ENCODE measurements around the gene KCNIP1. TPM values are rescaled to one million over a fixed set of nuclear protein-coding genes. Genes with fewer than 3 reads are reported as not detected.

The KCNIP1 gene
- total RNA-seq, 1 experiment from 2014 or later = not detected

DNA sequence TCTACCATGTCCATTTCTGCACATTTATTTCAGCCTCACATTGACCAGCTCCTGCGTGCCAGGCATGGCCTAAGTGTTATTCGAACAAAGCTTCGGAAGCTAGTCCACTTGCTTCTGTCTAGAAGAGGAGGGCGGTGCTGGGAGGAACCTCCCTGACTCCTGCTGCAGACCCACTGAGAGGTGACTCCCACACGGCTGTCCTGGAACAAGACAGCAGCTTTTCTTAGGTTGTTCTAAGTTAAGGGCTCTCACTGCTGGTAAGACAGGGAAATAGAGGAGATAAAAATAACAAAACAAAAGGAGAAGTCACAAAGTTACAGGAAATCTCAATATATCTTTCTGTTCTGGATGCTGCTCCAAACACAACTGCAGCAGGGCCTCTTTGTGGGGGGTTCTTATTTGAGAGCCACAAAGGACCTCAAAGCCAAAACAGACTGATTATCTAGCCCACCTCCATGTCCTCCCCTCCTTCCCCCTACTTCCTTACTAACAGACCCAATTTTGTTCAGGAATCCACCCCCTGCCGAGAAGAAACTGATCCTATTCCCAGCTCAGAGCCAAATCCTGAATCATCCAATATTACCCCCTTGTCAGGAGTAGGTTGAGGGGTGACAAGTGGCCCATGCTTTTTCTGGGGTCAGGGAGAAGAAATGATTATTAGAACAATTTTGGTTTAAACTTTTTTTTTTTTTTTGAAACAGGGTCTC lies 28.4 kb upstream of the KCNIP1 start:
- CTCF ChIA-PET = no interaction called here
- no peaks in the 10 kb centered on the region for H3K79me2 ChIP-seq (ENCODE audit: insufficient read depth, low read length)
- RAD21 ChIA-PET (ENCODE audit: low non-redundant PET in 1 of 2, low total read pairs in 2 of 2, uncharacterized antibody in 2 of 2, unreplicated experiment in 2 of 2) = no interaction called here

DNA sequence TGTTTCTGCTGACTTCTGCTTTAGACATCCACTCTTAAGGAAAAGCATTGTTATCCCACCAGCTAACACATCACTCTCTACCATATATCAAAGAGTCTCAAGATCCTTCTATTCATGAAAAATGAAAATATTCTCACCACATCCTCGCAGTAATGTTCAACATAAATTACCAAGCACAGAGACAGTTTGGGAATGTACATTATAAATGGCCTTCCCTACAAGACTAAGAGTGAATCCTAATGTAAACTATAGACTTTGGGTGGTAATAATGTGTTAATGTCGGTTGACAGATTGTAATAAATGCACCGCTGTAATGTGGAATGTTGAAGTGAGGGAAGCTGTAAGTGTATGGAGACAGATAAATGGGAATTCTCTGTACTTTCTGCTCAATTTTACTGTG lies 27.1 kb upstream of the KCNIP1 start:
- POLR2A ChIA-PET = no interaction called here
- DNase-seq (ENCODE audit: low read depth, low spot score) (no peak), ATAC-seq (no peak)
- H3K27me3 ChIP-seq (ENCODE audit: insufficient read depth, low read length) = 0 out of 2 replicates have a peak, but pooled peaks cover 5% of the 10 kb centered on the region
- H4K20me1 ChIP-seq (ENCODE audit: insufficient read depth) = no peaks in the 10 kb centered on the region
- TF ChIP-seq POLR2AphosphoS5 (IDR thresholded peaks at IDR 0.05; ENCODE audit: low read depth, low read length) = no peak
- TF ChIP-seq ZNF274 (IDR thresholded peaks at IDR 0.05; ENCODE audit: low read depth, low read length) = no peak
- TF ChIP-seq RAD21 (IDR thresholded peaks at IDR 0.05; ENCODE audit: low read depth) = no peak
- TF ChIP-seq SP1 (IDR thresholded peaks at IDR 0.05; ENCODE audit: low read depth) = no peak
- TF ChIP-seq YY1 (IDR thresholded peaks at IDR 0.05; ENCODE audit: extremely low read depth, insufficient replicate concordance, low read depth, low read length) = no peak
- no peak for TF ChIP-seq EGR1 (IDR thresholded peaks at IDR 0.05; ENCODE audit: low read depth)
- TF ChIP-seq ELF1 (IDR thresholded peaks at IDR 0.05; ENCODE audit: borderline replicate concordance, low read depth) = no peak
- TF ChIP-seq EZH2phosphoT487 (IDR thresholded peaks at IDR 0.05; ENCODE audit: borderline replicate concordance) = no peak
- TF ChIP-seq ZFX (IDR thresholded peaks at IDR 0.05) = no peak
- no peak for TF ChIP-seq POLR2A (IDR thresholded peaks at IDR 0.05; ENCODE audit: borderline replicate concordance, extremely low read depth, insufficient read depth, insufficient read length)
- H3K9me2 ChIP-seq (ENCODE audit: insufficient read depth) = no peaks in the 10 kb centered on the region
- H3K4me2 ChIP-seq (ENCODE audit: low read length) = no peak overlapping the region
- CTCF ChIA-PET = no interaction called here
- RAD21 ChIA-PET (ENCODE audit: low non-redundant PET in 1 of 2, low total read pairs in 2 of 2, uncharacterized antibody in 2 of 2, unreplicated experiment in 2 of 2) = no interaction called here
- peaks cover 0 to 7% of the 10 kb centered on the region in 2 experiments; a peak in 3 of 4 replicates for H3K4me1 ChIP-seq (ENCODE audit: control insufficient read depth in 1 of 2, insufficient read depth in 2 of 2, low read length in 2 of 2)
- H3K9me3 ChIP-seq (ENCODE audit: control insufficient read depth in 1 of 2, insufficient read depth in 1 of 2, low read depth in 1 of 2, low read length in 2 of 2) = no peaks in the 10 kb centered on the region
- H3K36me3 ChIP-seq (ENCODE audit: control insufficient read depth in 1 of 2, insufficient read depth in 2 of 2, low read length in 2 of 2) = no peaks in the 10 kb centered on the region
- intact Hi-C loops (cut with micrococcal nuclease) = no loop called here
- H3K79me2 ChIP-seq (ENCODE audit: insufficient read depth, low read length) = no peaks in the 10 kb centered on the region
- no peak overlapping the region for H3K9ac ChIP-seq (ENCODE audit: low read length)
- H3K4me3 ChIP-seq (replicated peaks in 1 of 2; ENCODE audit: low read depth in 1 of 2, low read length in 2 of 2) = no peak overlapping the region
- no peak overlapping the region for H3K27ac ChIP-seq (ENCODE audit: low read depth, low read length)
- no TSS peak for BruUV-seq (replicated peaks)
- H2AFZ ChIP-seq (ENCODE audit: low read depth, low read length, poor library complexity, severe bottlenecking) = no peak overlapping the region

More for the DNA sequence above, 28.4 kb upstream of the KCNIP1 start:
- Histone ChIP-seq H3K4me3 (replicated peaks in 1 of 2; ENCODE audit: low read depth in 1 of 2, low read length in 2 of 2) (no peak overlapping the region), H3K4me1 (ENCODE audit: control insufficient read depth in 1 of 2, insufficient read depth in 2 of 2, low read length in 2 of 2) (peaks cover 0 to 7% of the 10 kb centered on the region in 2 experiments; a peak in 3 of 4 replicates), H3K36me3 (ENCODE audit: control insufficient read depth in 1 of 2, insufficient read depth in 2 of 2, low read length in 2 of 2) (no peaks in the 10 kb centered on the region), H2AFZ (ENCODE audit: low read depth, low read length, poor library complexity, severe bottlenecking) (no peak overlapping the region), H3K9me3 (ENCODE audit: control insufficient read depth in 1 of 2, insufficient read depth in 1 of 2, low read depth in 1 of 2, low read length in 2 of 2) (no peaks in the 10 kb centered on the region), H4K20me1 (ENCODE audit: insufficient read depth) (no peaks in the 10 kb centered on the region), H3K9ac (ENCODE audit: low read length) (no peak overlapping the region), H3K9me2 (ENCODE audit: insufficient read depth) (no peaks in the 10 kb centered on the region), H3K27me3 (ENCODE audit: insufficient read depth, low read length) (peaks cover 5% of the 10 kb centered on the region; the same call in 1 of the 2 replicates), H3K27ac (ENCODE audit: low read depth, low read length) (no peak overlapping the region), H3K4me2 (ENCODE audit: low read length) (no peak overlapping the region)
- no peak for ATAC-seq
- intact Hi-C loops (cut with micrococcal nuclease) = no loop called here
- POLR2A ChIA-PET = no interaction called here
- no peak for DNase-seq (ENCODE audit: low read depth, low spot score)
- TF ChIP-seq, protein P1, sequence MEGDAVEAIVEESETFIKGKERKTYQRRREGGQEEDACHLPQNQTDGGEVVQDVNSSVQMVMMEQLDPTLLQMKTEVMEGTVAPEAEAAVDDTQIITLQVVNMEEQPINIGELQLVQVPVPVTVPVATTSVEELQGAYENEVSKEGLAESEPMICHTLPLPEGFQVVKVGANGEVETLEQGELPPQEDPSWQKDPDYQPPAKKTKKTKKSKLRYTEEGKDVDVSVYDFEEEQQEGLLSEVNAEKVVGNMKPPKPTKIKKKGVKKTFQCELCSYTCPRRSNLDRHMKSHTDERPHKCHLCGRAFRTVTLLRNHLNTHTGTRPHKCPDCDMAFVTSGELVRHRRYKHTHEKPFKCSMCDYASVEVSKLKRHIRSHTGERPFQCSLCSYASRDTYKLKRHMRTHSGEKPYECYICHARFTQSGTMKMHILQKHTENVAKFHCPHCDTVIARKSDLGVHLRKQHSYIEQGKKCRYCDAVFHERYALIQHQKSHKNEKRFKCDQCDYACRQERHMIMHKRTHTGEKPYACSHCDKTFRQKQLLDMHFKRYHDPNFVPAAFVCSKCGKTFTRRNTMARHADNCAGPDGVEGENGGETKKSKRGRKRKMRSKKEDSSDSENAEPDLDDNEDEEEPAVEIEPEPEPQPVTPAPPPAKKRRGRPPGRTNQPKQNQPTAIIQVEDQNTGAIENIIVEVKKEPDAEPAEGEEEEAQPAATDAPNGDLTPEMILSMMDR (IDR thresholded peaks at IDR 0.05 in 2 of 3, conservative IDR thresholded peaks at IDR 0.05 in 1 of 3; ENCODE audit: borderline replicate concordance in 1 of 3, insufficient read depth in 1 of 3, low read depth in 2 of 3, low read length in 2 of 3) = no peak
- no peak for TF ChIP-seq FOSL1 (IDR thresholded peaks at IDR 0.05; ENCODE audit: low read depth)
- TF ChIP-seq POLR2A (IDR thresholded peaks at IDR 0.05; ENCODE audit: borderline replicate concordance, extremely low read depth, insufficient read depth, insufficient read length) = no peak
- no peak for TF ChIP-seq CEBPB (IDR thresholded peaks at IDR 0.05; ENCODE audit: low read depth)
- TF ChIP-seq ELF1 (IDR thresholded peaks at IDR 0.05; ENCODE audit: borderline replicate concordance, low read depth) = no peak
- TF ChIP-seq POLR2AphosphoS5 (IDR thresholded peaks at IDR 0.05; ENCODE audit: low read depth, low read length) = no peak
- TF ChIP-seq ZFX (IDR thresholded peaks at IDR 0.05) = no peak
- TF ChIP-seq ZNF274 (IDR thresholded peaks at IDR 0.05; ENCODE audit: low read depth, low read length) = no peak
- BruUV-seq (replicated peaks) = no TSS peak
